ENCODE results near the gene USPL1. TPM values are rescaled to one million over a fixed set of nuclear protein-coding genes. Genes with fewer than 3 reads are reported as not detected.

USPL1 gene
- total RNA-seq, 1 donor from 2014 or later = 24.9 TPM

GRCh38 chr13:30705680-30706079 lies 88.0 kb downstream of the USPL1 start:
- Mint-ChIP-seq H3K27ac (ENCODE audit: unreplicated experiment) (no peak overlapping the region), H3K27me3 (ENCODE audit: low read depth) (no peaks in the 10 kb centered on the region), H3K36me3 (ENCODE audit: low read depth) (no peaks in the 10 kb centered on the region), H3K9me3 (no peaks in the 10 kb centered on the region), H3K4me1 (peaks cover 4% of the 10 kb centered on the region), H3K4me3 (no peak overlapping the region)
- no peak for TF ChIP-seq CTCF (conservative IDR thresholded peaks at IDR 0.05)
- no peak for DNase-seq (ENCODE audit: low read depth, low spot score)

- no peaks in the 10 kb centered on the region for H3K36me3 Mint-ChIP-seq (ENCODE audit: low read depth)
Measured at GRCh38 chr13:30708541-30708940, 90.8 kb downstream of the USPL1 start.

More at GRCh38 chr13:30708541-30708940, 90.8 kb downstream of the USPL1 start:
- Mint-ChIP-seq H3K4me1 (peaks cover 9% of the 10 kb centered on the region), H3K9me3 (no peaks in the 10 kb centered on the region), H3K27ac (ENCODE audit: unreplicated experiment) (no peak overlapping the region), H3K27me3 (ENCODE audit: low read depth) (no peaks in the 10 kb centered on the region), H3K4me3 (no peak overlapping the region)
- no peak for DNase-seq (ENCODE audit: low read depth, low spot score)
- no peak for TF ChIP-seq CTCF (conservative IDR thresholded peaks at IDR 0.05)

Other genes starting within 250 kb of the USPL1 start
- not detected in 2 replicates for gene UBE2L5, start 195.4 kb upstream of the USPL1 start, total RNA-seq
- 735 and 773 TPM in 2 replicates for gene HMGB1, start 152.0 kb upstream of the USPL1 start, total RNA-seq
- not detected in 2 replicates for gene ALOX5AP, start 117.6 kb downstream of the USPL1 start, total RNA-seq